GM21360 (cell line): ENCODE data around the gene BRPF1.

Experiments used
- ATAC-seq: cut with Tn5 transposase; IDR thresholded peaks from one replicate; pipeline ENCODE4 v1.9.1; 2021; ENCODE audit warnings: mild to moderate bottlenecking, moderate library complexity; ENCODE audit not compliant: unreplicated experiment

The BRPF1 gene

GRCh38 chr3:9731206-9732079 is at the start of gene BRPF1:
BRPF1 (plus strand) TSS chr3:9731735; CDS start chr3:9734141, 2,406 bp downstream.
- peak; percentile 92 for ATAC-seq

- no peak for ATAC-seq
These were observed 49.4 kb upstream of the BRPF1 start for GRCh38 chr3:9682096-9682495.

DNA sequence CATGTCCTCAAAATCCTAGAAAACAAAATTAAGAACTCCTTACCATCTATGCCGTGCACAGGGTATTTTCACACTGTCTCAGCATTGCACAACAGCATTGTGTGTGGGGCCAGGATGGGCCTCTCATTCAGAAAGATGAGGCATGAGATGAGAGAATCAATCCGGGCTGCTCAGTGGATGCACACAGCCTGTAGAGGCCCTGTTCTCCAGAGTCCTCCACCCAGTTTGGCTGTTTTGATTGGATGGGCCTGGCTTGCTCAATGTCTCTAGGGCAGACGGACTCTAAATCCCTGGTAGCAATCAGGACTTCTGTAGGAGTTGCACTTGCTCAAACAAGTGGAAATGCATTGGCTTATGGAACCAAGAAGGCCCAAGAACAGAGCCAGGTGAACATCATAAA is 48.1 kb upstream of the BRPF1 start:
- ATAC-seq, result no peak

DNA sequence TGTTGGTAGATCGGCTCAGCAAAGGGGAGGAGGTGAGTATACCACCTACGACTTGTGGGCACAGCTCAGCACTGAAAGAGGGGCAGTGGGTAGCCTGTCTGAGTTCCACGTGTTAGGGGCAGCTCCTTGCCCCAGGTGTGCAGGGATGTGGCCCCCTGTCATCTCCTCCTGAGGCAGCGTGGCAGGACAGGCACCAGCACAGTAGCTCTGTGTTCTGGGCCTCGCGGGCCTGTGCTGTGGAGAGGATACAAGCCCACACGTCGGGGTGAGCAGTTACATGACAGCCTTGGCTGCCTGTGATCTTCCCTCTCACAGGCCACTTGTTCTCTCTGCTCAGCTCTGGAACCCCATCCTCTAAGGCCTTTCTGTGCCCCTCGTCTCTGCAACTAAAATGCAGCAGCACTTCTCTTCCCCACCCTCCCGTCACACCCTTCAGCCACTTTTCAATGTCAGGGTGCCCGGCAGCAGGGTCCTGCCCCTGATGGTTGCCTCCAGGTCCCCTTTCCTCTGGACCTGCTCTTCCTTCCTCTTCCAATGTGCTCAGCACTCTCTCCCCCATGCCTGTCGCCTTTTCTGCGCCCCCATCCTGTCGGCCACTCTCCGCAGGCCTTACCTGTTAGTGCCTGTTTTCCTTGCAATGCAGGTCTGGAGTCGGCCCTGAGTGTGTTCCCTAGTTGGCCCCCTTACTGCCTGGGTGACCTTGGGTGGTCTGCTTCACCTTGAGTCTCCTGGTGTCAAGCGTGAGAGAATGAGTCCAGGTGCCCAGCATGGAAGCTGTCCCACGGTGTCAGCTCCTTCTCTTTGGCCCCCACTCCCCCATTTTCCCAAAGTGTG is 46.1 kb upstream of the BRPF1 start:
- no peak for ATAC-seq

- ATAC-seq, result no peak
These were observed 45.4 kb upstream of the BRPF1 start for GRCh38 chr3:9686050-9686550.

GRCh38 chr3:9686703-9687102 is 44.8 kb upstream of the BRPF1 start:
- ATAC-seq, result no peak

DNA sequence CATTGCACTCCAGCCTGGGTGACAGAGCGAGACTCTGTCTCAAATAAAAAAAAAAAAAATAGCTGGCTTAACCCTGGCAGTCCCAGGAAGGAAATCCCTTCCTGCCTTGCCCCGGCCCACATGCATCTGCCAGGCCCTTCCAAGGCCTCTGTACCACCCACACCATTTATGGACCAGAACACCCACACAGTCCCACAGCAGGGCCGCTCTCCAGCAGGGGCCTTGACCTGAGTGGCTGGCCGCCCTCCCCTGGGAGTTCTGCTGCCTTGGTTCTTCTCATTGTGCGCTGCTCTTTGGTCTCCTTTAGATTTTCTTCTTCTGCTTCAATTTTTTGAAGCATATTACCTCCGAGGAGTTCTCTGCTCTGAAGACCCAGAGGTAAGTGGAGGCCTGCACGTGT is 44.0 kb upstream of the BRPF1 start:
- no peak for ATAC-seq

DNA sequence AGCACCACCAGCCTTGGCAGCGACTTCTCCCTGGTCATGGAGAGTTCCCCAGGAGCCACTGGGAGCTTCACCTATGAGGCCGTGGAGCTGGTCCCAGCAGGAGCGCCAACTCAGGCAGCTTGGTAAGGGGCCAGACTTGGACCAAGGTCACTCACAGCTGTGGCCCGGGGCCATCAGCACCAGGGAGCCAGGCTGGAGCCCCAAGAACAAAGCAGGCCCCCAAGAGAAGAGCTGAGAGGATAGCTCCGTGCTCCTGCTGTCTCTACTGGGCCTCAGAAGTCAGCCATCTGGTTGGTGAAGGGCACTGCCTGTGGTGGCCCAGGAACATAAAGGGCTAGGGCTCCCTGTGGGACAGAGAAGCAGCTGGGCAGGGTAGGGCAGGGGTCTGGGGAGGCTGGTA is 42.6 kb upstream of the BRPF1 start:
- no peak for ATAC-seq

- no peak for ATAC-seq
These were observed 41.8 kb upstream of the BRPF1 start for GRCh38 chr3:9689757-9690156.

- peak; percentile 94 for ATAC-seq
These were observed 40.8 kb upstream of the BRPF1 start for GRCh38 chr3:9690451-9691450.

DNA sequence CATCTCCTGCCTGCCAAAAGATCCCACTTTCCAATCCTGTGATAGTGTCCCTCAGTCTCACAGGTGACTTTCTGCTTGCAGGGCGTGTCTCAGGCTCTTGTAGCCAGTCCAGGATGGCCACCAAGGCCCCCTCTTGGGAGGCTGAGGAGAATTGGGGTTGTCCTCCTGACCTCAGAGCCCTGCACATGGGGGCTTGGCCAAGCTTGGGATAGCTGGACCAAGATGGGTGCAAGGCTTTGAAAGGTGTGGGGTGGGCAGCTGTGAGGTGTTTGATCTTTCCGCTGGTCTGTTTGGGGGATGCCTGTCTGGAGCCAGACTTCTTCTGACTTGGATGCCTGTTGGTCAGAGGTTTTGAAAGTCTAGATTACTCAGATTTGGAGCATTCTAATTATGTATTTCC is 39.9 kb upstream of the BRPF1 start:
- ATAC-seq, result no peak

DNA sequence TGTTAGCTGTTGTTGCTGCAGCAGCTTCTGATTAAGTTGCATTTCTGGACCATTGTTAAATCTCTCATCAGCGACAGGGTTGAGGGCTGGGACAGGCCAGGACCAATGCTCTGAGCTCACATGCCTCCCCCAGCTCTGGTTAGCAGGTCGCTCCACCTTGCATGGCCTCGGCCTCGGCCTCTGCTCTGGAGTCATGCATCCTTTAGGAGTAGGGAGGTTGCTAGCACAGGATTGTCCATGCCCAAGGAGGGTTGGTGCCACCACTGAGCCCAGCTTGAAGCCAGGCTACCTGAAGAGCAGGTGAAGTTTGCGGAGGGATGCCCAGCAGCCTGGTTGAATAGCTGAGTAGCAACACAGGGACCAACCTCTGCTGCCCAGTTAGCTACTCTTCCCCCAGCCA is 39.1 kb upstream of the BRPF1 start:
- ATAC-seq, result no peak

DNA sequence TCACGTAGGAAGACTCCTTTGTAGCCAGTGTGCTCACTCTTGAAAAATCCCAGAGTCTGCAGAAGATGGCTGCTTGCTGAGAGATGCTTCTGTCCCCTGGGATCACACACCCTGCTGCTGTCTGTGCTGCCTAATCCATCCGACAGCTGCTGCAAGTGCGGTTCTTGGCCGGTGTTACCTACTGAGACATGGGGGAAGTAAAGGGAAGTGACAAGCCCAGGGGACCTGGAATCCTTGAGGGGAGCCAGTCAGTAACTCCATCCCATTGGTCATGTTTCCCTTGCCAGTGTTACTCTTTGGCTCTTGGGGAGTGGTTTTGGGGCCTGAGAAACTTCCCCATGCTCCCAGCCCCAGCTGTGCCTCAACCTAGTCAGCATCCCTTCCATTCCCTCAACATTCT is 36.2 kb upstream of the BRPF1 start:
- ATAC-seq, result no peak

DNA sequence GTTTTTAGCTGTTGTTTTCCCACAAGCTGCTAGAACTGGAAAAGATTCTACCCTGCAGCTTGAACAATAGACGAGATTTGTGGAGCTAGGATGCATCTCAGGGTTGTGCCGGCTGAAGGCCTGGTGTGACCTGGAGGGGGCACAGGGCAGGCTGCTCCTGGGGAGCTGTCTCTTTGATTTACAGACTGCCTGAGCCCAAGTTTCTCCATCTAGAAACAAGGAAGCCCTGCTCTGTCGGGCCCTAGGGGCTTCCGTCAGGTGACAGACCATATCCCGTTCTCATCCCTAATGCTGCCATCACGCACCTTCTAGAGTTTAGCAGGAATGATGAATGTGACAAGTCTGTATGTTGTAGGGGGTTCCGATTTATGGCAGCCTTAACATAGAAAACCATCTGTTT is 35.8 kb upstream of the BRPF1 start:
- ATAC-seq, result no peak

GRCh38 chr3:9696480-9697220 is 34.9 kb upstream of the BRPF1 start:
- ATAC-seq, result no peak

- no peak for ATAC-seq
These were observed 33.6 kb upstream of the BRPF1 start for GRCh38 chr3:9697892-9698291.

- ATAC-seq, result no peak
These were observed 33.2 kb upstream of the BRPF1 start for GRCh38 chr3:9698293-9698692.

DNA sequence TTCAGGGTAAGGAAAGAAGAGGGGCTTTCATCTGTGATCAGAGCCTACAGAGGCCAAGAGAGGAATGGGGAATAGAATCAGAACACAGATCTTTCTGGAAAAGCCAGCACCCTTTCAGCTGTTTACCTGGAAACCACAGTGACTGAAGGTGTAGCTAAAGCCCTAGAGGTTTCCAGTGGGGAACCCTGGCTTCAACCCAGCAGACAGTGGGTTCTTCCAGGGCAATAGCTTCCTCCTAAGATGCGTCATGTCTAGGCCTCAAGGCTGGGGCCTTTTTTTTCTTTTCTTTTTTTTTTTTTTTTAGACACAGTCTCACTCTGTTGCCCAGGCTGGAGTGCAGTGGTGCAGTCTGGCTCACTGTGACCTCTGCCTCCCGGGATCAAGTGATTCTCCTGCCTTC is 31.0 kb upstream of the BRPF1 start:
- no peak for ATAC-seq

GRCh38 chr3:9701006-9701405 is 30.5 kb upstream of the BRPF1 start:
- ATAC-seq, result no peak

- no peak for ATAC-seq
These were observed 29.8 kb upstream of the BRPF1 start for GRCh38 chr3:9701711-9702110.
